Thyroid gland (tissue), 4 donors: Measurements from ENCODE around the gene CHGA. TPM values are rescaled to one million over a fixed set of nuclear protein-coding genes. Genes with fewer than 3 reads are reported as not detected.

ENCODE experiments used
- DNase-seq, 2 donors: peaks; one replicate each; pipeline ENCODE4 v3.0.0-alpha.2; 2019
- H3K27ac ChIP-seq, 3 donors: fragments of 200-600 bp; sonication (generic); 1 replicate in 2 of 3; 2 replicates in 1 of 3; pipeline ENCODE4 v1.5.1; 2016 to 2019; ENCODE audit warnings: mild to moderate bottlenecking in 1 of 3, moderate library complexity in 1 of 3
- H3K27me3 ChIP-seq: fragments of 200-600 bp; sonication (generic); one replicate; pipeline ENCODE4 v1.5.1; 2019
- H3K36me3 ChIP-seq, 2 donors: fragments of 200-600 bp; sonication (generic); one replicate each; pipeline ENCODE4 v1.5.1; 2016 to 2019
- H3K4me1 ChIP-seq, 2 donors: fragments of 200-600 bp; sonication (generic); one replicate each; pipeline ENCODE4 v1.5.1; 2017 to 2019
- H3K4me3 ChIP-seq, 3 donors: fragments of 200-600 bp; sonication (generic); replicated peaks in 1 of 3; 1 replicate in 2 of 3; 2 replicates in 1 of 3; pipeline ENCODE4 v1.5.1; 2016; ENCODE audit warnings: mild to moderate bottlenecking in 1 of 3
- H3K9me3 ChIP-seq: fragments of 200-600 bp; sonication (generic); one replicate; pipeline ENCODE4 v1.5.1; 2017
- POLR2A ChIP-seq, 2 donors: fragments of 450-650 bp; IDR thresholded peaks; one replicate each; pipeline ENCODE4 v1.6.1; 2017; ENCODE audit warnings: antibody characterized with exemption in 2 of 2, mild to moderate bottlenecking in 2 of 2, moderate library complexity in 1 of 2
- WGBS, 2 donors: methylation state at CpG; one replicate each; pipeline ENCODE4 v1.1.5; 2017; 5-methylcytosine and 5-hydroxymethylcytosine counted together
- intact Hi-C: fragments of 100-400 bp; cut with DNase I; formaldehyde crosslinking; loops from one replicate; pipeline ENCODE4 v1.15.1; 2023
- total RNA-seq, 4 donors: library from RNA; depleted of rRNA; stranded (reverse); fragments of >200 nt; gene quantifications; one replicate each; pipeline ENCODE4 v1.2.3, GENCODE V29; 2016
- TF ChIP-seq, protein P1 (sequence below), 6 experiments: fragments of 200-600 bp in 3 of 6; fragments of 450-650 bp in 3 of 6; sonication (generic) in 3 of 6; IDR thresholded peaks; one replicate each; pipeline ENCODE4 v1.5.1; 2016 to 2019; ENCODE audit warnings: antibody characterized with exemption in 6 of 6, mild to moderate bottlenecking in 2 of 6, inconsistent platforms in 1 of 6, moderate library complexity in 1 of 6

The CHGA gene
- total RNA-seq, 4 donors from 2014 or later, result 0.54 to 9.6 (median 1.5) TPM

DNA sequence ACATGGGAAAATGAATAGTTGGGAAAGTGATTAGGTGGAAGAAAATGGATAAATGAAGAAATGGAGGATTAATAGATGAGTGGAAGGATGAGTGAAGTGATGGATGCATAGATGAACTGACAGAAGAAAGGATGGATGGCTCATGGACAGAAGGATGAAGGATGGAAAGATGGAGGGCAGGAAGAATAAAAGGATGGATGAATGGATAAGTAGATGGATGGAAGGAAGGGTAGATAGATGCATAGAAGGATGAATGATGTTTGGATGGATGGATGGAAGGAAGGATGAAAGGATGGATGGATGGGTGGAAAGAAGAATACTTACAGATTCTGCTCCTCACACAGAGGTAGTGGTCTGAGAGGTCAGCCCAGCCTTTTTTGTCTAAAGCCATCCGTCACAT, 35.8 kb upstream of the CHGA start:
- H3K4me3 ChIP-seq, result no peak overlapping the region
- TF ChIP-seq POLR2A (IDR thresholded peaks at IDR 0.05), result no peak
- TF ChIP-seq, protein P1, sequence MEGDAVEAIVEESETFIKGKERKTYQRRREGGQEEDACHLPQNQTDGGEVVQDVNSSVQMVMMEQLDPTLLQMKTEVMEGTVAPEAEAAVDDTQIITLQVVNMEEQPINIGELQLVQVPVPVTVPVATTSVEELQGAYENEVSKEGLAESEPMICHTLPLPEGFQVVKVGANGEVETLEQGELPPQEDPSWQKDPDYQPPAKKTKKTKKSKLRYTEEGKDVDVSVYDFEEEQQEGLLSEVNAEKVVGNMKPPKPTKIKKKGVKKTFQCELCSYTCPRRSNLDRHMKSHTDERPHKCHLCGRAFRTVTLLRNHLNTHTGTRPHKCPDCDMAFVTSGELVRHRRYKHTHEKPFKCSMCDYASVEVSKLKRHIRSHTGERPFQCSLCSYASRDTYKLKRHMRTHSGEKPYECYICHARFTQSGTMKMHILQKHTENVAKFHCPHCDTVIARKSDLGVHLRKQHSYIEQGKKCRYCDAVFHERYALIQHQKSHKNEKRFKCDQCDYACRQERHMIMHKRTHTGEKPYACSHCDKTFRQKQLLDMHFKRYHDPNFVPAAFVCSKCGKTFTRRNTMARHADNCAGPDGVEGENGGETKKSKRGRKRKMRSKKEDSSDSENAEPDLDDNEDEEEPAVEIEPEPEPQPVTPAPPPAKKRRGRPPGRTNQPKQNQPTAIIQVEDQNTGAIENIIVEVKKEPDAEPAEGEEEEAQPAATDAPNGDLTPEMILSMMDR (IDR thresholded peaks at IDR 0.05), result no peak
- H3K4me1 ChIP-seq, result no peaks in the 10 kb centered on the region
- H3K9me3 ChIP-seq, result no peaks in the 10 kb centered on the region
- WGBS, 2 donors, result 95 to 100% methylated on average over 1 of the region's 1 CpG
- H3K36me3 ChIP-seq, result no peaks in the 10 kb centered on the region
- intact Hi-C loops, result no loop called here
- no peak overlapping the region for H3K27ac ChIP-seq
- DNase-seq, result no peak
- no peaks in the 10 kb centered on the region for H3K27me3 ChIP-seq

DNA sequence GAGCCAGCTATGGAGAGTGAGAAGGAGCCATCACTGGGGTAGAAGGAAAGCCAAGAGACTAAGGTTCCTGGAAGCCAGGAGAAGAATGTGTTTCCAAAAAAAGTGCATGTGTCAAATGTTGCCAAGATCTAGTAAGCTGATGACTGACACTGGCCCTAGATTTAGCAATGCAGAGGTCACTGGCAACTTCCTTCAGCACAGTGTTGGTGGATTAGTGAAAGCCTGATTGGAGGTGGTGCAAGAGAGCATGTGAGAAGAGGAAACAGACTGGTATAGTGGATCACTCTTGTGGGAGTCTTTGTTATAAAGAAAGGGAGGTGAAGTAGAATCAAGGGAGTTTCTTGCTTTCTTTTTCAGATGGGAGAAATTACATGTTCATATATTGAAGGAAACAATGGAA, 34.1 kb upstream of the CHGA start:
- Histone ChIP-seq H3K9me3 (no peaks in the 10 kb centered on the region), H3K4me1 (no peaks in the 10 kb centered on the region), H3K4me3 (no peak overlapping the region), H3K27me3 (no peaks in the 10 kb centered on the region), H3K27ac (no peak overlapping the region), H3K36me3 (no peaks in the 10 kb centered on the region)
- no peak for TF ChIP-seq POLR2A (IDR thresholded peaks at IDR 0.05)
- TF ChIP-seq, protein P1 (IDR thresholded peaks at IDR 0.05), result no peak
- intact Hi-C loops, result no loop called here
- no peak for DNase-seq

DNA sequence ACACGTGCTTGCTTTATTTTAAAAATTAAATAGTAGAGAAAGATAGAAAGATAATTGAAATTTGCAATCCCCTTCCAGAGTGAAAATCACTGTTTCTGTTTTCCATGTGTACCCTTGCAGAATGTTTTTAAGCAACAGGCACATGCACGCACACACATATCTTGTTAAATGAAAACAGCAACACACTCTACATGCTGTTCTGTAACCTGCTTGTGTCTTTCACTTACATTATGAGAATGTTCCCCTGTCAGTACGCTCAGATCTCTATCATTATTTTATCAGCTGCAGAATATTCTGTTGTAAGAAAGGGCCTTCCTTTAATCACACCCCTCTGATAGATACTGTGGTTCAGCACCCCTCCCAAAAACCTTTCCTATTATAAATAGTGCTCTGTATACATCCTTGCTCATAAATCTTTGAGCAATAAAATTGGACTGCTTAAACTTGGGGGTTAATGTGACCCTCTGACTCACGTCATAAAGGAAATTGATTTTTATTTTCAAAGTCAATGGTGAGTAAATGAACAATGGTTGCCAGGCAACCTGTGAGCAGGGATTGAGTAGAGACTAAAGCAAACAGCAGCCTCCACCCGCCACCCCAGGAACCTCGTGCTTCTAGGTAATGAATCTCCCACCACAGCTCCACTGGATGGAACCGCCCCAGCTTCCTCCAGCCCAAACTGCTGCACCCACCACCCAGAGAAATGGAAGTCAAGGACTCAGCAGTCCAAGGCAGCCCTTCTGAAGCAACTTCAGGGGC, 31.9 kb upstream of the CHGA start:
- TF ChIP-seq, protein P1 (IDR thresholded peaks at IDR 0.05), result no peak
- no peak for TF ChIP-seq POLR2A (IDR thresholded peaks at IDR 0.05)
- WGBS, 2 donors, result 49 to 50% methylated on average over 7 of the region's 7 CpGs
- H3K36me3 ChIP-seq, result no peaks in the 10 kb centered on the region
- no peak overlapping the region for H3K27ac ChIP-seq
- intact Hi-C loops, result no loop called here
- no peak for DNase-seq
- no peaks in the 10 kb centered on the region for H3K4me1 ChIP-seq
- no peaks in the 10 kb centered on the region for H3K27me3 ChIP-seq
- no peak overlapping the region for H3K4me3 ChIP-seq
- H3K9me3 ChIP-seq, result no peaks in the 10 kb centered on the region

DNA sequence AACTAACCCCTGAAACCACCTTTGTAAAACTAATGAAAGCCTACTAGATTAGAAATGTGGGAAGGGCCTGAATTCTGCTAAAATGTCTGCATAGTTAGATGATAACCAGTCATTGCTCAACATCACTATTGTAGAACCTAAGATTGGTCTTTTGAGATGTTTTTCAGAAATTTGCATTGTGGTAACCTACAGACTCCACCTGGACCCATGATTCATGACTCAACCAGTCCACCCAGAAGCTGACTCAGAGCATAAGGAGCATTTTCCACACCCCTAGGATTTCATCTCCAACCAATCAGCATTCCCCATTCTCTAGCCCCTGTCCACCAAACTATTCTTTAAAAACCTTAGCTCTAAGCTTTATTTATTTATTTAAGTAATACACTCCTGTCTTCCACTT, 30.4 kb upstream of the CHGA start:
- TF ChIP-seq POLR2A (IDR thresholded peaks at IDR 0.05), result no peak
- TF ChIP-seq, protein P1 (IDR thresholded peaks at IDR 0.05), result no peak
- Histone ChIP-seq H3K27ac (no peak overlapping the region), H3K27me3 (no peaks in the 10 kb centered on the region), H3K4me3 (no peak overlapping the region), H3K4me1 (no peaks in the 10 kb centered on the region), H3K36me3 (no peaks in the 10 kb centered on the region), H3K9me3 (no peaks in the 10 kb centered on the region)
- intact Hi-C loops, result no loop called here
- DNase-seq, result no peak

DNA sequence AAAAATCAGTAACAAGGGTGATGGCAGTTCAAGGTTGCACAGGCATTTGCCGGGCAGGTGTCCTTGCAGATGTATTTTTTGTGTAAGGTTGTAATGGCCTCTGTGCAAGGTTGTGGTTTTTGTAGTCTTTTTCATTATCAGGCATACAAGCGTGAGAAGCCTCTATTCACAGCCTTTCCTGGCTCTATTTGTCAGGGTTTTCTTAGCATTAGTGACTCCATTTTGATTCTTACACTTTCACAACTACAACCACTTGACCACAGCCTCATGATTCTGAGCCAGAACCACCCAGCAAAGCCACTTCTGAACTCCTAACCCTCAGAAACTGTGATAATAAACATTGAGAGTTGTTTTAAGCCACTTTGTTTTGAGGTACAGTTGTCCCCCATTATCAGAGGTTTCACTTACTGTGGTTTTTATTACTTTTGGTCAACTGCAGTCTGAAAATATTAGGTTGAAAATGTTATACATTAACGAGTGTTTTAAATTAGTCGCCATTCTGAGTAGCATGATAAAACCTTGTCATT, 27.5 kb upstream of the CHGA start:
- Histone ChIP-seq H3K9me3 (no peaks in the 10 kb centered on the region), H3K27me3 (no peaks in the 10 kb centered on the region), H3K36me3 (no peaks in the 10 kb centered on the region), H3K4me3 (no peak overlapping the region), H3K27ac (no peak overlapping the region), H3K4me1 (no peaks in the 10 kb centered on the region)
- TF ChIP-seq, protein P1 (IDR thresholded peaks at IDR 0.05), result no peak
- DNase-seq, result no peak
- intact Hi-C loops, result no loop called here
- 91% methylated on average over 4 of the region's 4 CpGs for WGBS, 2 donors
